ENCODE measurements around the gene GPALPP1. TPM values are rescaled to one million over a fixed set of nuclear protein-coding genes. Genes with fewer than 3 reads are reported as not detected.

GPALPP1 gene
- total RNA-seq, 2 donors from 2014 or later, result 24.6 to 29.7 TPM

GRCh38 chr13:44969551-44970484 is 19.5 kb upstream of the GPALPP1 start:
- Histone ChIP-seq H3K27me3 (replicated peaks; ENCODE audit: insufficient read depth) (no peaks in the 10 kb centered on the region), H3K4me1 (replicated peaks) (peaks cover 14% of the 10 kb centered on the region), H3K36me3 (no peaks in the 10 kb centered on the region), H3K27ac (peak overlapping the region; percentile 59 to 78), H3K9me3 (no peaks in the 10 kb centered on the region), H3K4me3 (no peak overlapping the region)
- intact Hi-C loops (cut with DNase I), result loop anchor here (2.0 to 10.0 kb wide), 6 partner anchors 48 to 1063 kb away; partner anchors contain the start of gene TSC22D1
- WGBS, result 36% methylated on average over 4 of the region's 4 CpGs
- TF ChIP-seq POLR2A (IDR thresholded peaks at IDR 0.05) (no peak), CTCF (IDR thresholded peaks at IDR 0.05) (peak; percentile 71 to 93 (median 89)), POLR2AphosphoS5 (IDR thresholded peaks at IDR 0.05) (peak; percentile 64)
- peak; percentile 14 for DNase-seq (ENCODE audit: low spot score)

GRCh38 chr13:44971656-44972595 is 17.4 kb upstream of the GPALPP1 start:
- Histone ChIP-seq H3K4me1 (replicated peaks) (peaks cover 14% of the 10 kb centered on the region), H3K9me3 (no peaks in the 10 kb centered on the region), H3K27ac (no peak overlapping the region), H3K27me3 (replicated peaks; ENCODE audit: insufficient read depth) (no peaks in the 10 kb centered on the region), H3K36me3 (no peaks in the 10 kb centered on the region), H3K4me3 (no peak overlapping the region)
- 73% methylated on average over 7 of the region's 7 CpGs for WGBS
- TF ChIP-seq POLR2AphosphoS5 (IDR thresholded peaks at IDR 0.05), result no peak
- TF ChIP-seq CTCF (IDR thresholded peaks at IDR 0.05), result no peak
- no peak for TF ChIP-seq POLR2A (IDR thresholded peaks at IDR 0.05)
- intact Hi-C loops (cut with DNase I), result loop anchor here (5.0 to 10.0 kb wide), 3 partner anchors 490 to 1065 kb away; no protein-coding TSS in a partner anchor
- DNase-seq (ENCODE audit: low spot score), result no peak

- intact Hi-C loops (cut with DNase I), result loop anchor here (5.0 to 10.0 kb wide), 3 partner anchors 491 to 1066 kb away; no protein-coding TSS in a partner anchor
- DNase-seq (ENCODE audit: low spot score), result no peak
- Histone ChIP-seq H3K9me3 (no peaks in the 10 kb centered on the region), H3K27me3 (replicated peaks; ENCODE audit: insufficient read depth) (no peaks in the 10 kb centered on the region), H3K36me3 (no peaks in the 10 kb centered on the region), H3K4me3 (no peak overlapping the region), H3K4me1 (replicated peaks) (peaks cover 8% of the 10 kb centered on the region), H3K27ac (no peak overlapping the region)
- WGBS, result 3% methylated on average over 3 of the region's 3 CpGs
- TF ChIP-seq CTCF (IDR thresholded peaks at IDR 0.05) (peak; percentile 26 to 54 (median 50)), POLR2A (IDR thresholded peaks at IDR 0.05) (no peak), POLR2AphosphoS5 (IDR thresholded peaks at IDR 0.05) (no peak)
These were observed 16.3 kb upstream of the GPALPP1 start for GRCh38 chr13:44972956-44973581.

GRCh38 chr13:44974056-44974793 is 15.1 kb upstream of the GPALPP1 start:
- DNase-seq (ENCODE audit: low spot score), result no peak
- TF ChIP-seq CTCF (IDR thresholded peaks at IDR 0.05), result no peak
- TF ChIP-seq POLR2A (IDR thresholded peaks at IDR 0.05), result no peak
- TF ChIP-seq POLR2AphosphoS5 (IDR thresholded peaks at IDR 0.05), result no peak
- Histone ChIP-seq H3K4me1 (replicated peaks) (no peaks in the 10 kb centered on the region), H3K36me3 (peaks cover 0 to 3% of the 10 kb centered on the region in 2 donors), H3K27me3 (replicated peaks; ENCODE audit: insufficient read depth) (no peaks in the 10 kb centered on the region), H3K27ac (no peak overlapping the region), H3K9me3 (no peaks in the 10 kb centered on the region), H3K4me3 (no peak overlapping the region)
- WGBS, result 80% methylated on average over 9 of the region's 9 CpGs
- intact Hi-C loops (cut with DNase I), result loop anchor here (5.0 to 10.0 kb wide), 3 partner anchors 492 to 1067 kb away; no protein-coding TSS in a partner anchor

All from prostate gland (tissue), 2 donors.